ENCODE measurements around the gene PLEKHG5.

The PLEKHG5 gene

DNA sequence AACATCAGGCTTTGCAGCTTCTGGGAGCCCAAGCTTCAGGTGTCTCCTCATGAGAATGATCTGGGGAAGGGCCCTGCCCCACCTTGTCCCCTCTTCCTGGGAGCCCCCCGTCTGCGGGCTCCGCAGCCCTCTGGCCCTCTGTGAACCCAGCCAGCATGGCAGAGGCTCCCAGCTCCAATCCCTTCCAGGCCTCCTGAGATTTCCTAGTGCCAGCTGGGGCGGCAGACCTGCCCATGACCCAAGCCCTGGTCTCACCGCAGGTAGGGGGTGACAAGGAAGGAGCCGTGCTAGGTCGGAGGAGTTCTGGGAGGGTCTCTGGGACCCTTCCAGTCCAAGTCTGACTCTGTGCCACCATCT, 7.7 kb downstream of the PLEKHG5 start:
- Histone ChIP-seq H3F3A (ENCODE audit: insufficient read depth) (no peaks in the 10 kb centered on the region), H2AFZ (ENCODE audit: low read depth, low read length, severe bottlenecking) (no peak overlapping the region), H3K9me2 (replicated peaks; ENCODE audit: insufficient read depth, low read length) (no peaks in the 10 kb centered on the region), H4K20me1 (ENCODE audit: low read depth, low read length) (no peaks in the 10 kb centered on the region), H3K27me3 (ENCODE audit: low read length) (no peaks in the 10 kb centered on the region), H3K27ac (ENCODE audit: low read depth, low read length) (no peak overlapping the region), H3K4me2 (ENCODE audit: low read depth, low read length, poor library complexity, severe bottlenecking) (no peak overlapping the region), H3K36me3 (ENCODE audit: low read length) (no peaks in the 10 kb centered on the region), H3K9ac (ENCODE audit: low read length) (no peak overlapping the region), H3K9me3 (ENCODE audit: insufficient read depth, low read length) (no peaks in the 10 kb centered on the region), H3K79me2 (ENCODE audit: insufficient read depth, low read length) (no peaks in the 10 kb centered on the region), H3K4me3 (ENCODE audit: insufficient read depth, low read length, poor library complexity, severe bottlenecking) (no peak overlapping the region)
- TF ChIP-seq CTCF (IDR thresholded peaks at IDR 0.05; ENCODE audit: insufficient read depth, low read length, poor library complexity, severe bottlenecking): no peak
- no peak for TF ChIP-seq EZH2phosphoT487 (conservative IDR thresholded peaks at IDR 0.05; ENCODE audit: low read length)

DNA sequence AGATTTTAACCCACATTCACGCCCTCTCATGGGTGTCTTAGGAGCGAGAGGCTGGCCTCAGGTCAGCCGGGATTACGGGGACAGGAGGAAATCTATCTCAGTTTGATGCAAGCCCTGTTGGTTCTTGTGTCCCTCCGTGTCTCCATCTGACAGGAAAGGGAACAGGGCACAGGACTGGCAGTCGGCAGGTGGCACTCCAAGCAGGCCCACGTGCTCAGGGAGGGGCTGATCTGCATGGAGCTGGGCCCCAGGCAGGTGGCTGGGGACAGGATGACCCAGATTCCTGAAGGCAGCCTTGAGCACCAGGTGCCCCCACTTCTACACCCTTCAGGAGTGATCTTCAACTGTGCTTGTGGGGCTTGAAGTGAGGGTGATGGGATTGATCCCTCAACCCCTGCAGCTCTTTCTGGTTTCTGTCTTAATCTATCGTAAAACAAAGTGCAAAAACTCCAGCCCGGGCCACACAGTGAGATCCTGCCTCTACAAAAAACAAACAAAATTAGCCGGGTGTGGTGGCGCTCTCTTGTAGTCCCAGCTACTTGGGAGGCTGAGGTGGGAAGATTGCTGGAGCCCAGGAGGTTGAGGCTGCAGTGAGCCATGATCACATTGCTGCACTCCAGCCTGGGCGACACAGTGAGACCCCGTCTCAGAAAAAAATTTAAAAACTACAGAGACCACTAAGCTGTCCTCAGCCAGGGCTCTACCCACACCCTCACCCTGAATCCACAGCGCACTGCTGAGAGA, 8.3 kb downstream of the PLEKHG5 start:
- Histone ChIP-seq H3K9ac (ENCODE audit: low read length) (no peak overlapping the region), H3K9me3 (ENCODE audit: insufficient read depth, low read length) (no peaks in the 10 kb centered on the region), H3K79me2 (ENCODE audit: insufficient read depth, low read length) (no peaks in the 10 kb centered on the region), H3F3A (ENCODE audit: insufficient read depth) (no peaks in the 10 kb centered on the region), H3K36me3 (ENCODE audit: low read length) (no peaks in the 10 kb centered on the region), H3K4me3 (ENCODE audit: insufficient read depth, low read length, poor library complexity, severe bottlenecking) (no peak overlapping the region), H2AFZ (ENCODE audit: low read depth, low read length, severe bottlenecking) (no peak overlapping the region), H3K27ac (ENCODE audit: low read depth, low read length) (no peak overlapping the region), H3K4me2 (ENCODE audit: low read depth, low read length, poor library complexity, severe bottlenecking) (no peak overlapping the region), H3K9me2 (replicated peaks; ENCODE audit: insufficient read depth, low read length) (no peaks in the 10 kb centered on the region), H4K20me1 (ENCODE audit: low read depth, low read length) (no peaks in the 10 kb centered on the region), H3K27me3 (ENCODE audit: low read length) (no peaks in the 10 kb centered on the region)
- TF ChIP-seq CTCF (IDR thresholded peaks at IDR 0.05; ENCODE audit: insufficient read depth, low read length, poor library complexity, severe bottlenecking) (no peak), EZH2phosphoT487 (conservative IDR thresholded peaks at IDR 0.05; ENCODE audit: low read length) (no peak)

DNA sequence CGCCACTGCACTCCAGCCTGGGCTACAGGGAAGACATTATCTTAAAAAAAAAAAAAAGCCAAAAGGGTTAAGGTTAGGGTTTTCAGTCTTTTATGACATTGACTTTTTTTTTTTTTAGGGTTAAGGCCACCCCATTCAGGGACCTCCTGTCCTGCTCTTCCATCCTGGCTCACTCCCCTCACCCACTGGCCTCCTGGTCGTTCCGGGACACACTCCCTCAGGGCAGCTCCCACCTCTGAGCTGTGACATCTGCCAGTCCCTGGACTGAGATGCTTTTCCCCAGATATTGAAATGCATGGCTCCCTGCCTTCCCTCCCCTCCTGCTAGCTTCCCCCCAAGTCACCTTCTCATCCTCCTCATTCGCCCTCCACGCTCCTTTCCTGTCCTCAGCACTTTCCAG, 9.6 kb downstream of the PLEKHG5 start:
- no peaks in the 10 kb centered on the region for H3K9me3 ChIP-seq (ENCODE audit: insufficient read depth, low read length)
- no peaks in the 10 kb centered on the region for H3K79me2 ChIP-seq (ENCODE audit: insufficient read depth, low read length)
- no peaks in the 10 kb centered on the region for H3K9me2 ChIP-seq (replicated peaks; ENCODE audit: insufficient read depth, low read length)
- no peak overlapping the region for H3K4me2 ChIP-seq (ENCODE audit: low read depth, low read length, poor library complexity, severe bottlenecking)
- H3K4me3 ChIP-seq (ENCODE audit: insufficient read depth, low read length, poor library complexity, severe bottlenecking): no peak overlapping the region
- H3K36me3 ChIP-seq (ENCODE audit: low read length): no peaks in the 10 kb centered on the region
- no peak for TF ChIP-seq CTCF (IDR thresholded peaks at IDR 0.05; ENCODE audit: insufficient read depth, low read length, poor library complexity, severe bottlenecking)
- no peak for TF ChIP-seq EZH2phosphoT487 (conservative IDR thresholded peaks at IDR 0.05; ENCODE audit: low read length)
- no peak overlapping the region for H2AFZ ChIP-seq (ENCODE audit: low read depth, low read length, severe bottlenecking)
- no peaks in the 10 kb centered on the region for H3F3A ChIP-seq (ENCODE audit: insufficient read depth)
- no peaks in the 10 kb centered on the region for H4K20me1 ChIP-seq (ENCODE audit: low read depth, low read length)
- H3K27ac ChIP-seq (ENCODE audit: low read depth, low read length): no peak overlapping the region
- no peak overlapping the region for H3K9ac ChIP-seq (ENCODE audit: low read length)
- H3K27me3 ChIP-seq (ENCODE audit: low read length): no peaks in the 10 kb centered on the region
